Measurements from ENCODE around the gene PROX2.

PROX2 gene

GRCh38 chr14:74907744-74908143 is 31.8 kb upstream of the PROX2 start:
- Histone ChIP-seq H3K36me3 (ENCODE audit: insufficient read depth, low read length) (peaks cover 29% of the 10 kb centered on the region), H3K27me3 (ENCODE audit: insufficient read depth, low read length, poor library complexity) (no peaks in the 10 kb centered on the region), H3K9me3 (ENCODE audit: insufficient read depth, low read length, severe bottlenecking) (no peaks in the 10 kb centered on the region), H3K79me2 (ENCODE audit: insufficient read depth, low read length) (no peaks in the 10 kb centered on the region), H3K4me2 (ENCODE audit: insufficient read depth, low read length) (no peak overlapping the region), H4K20me1 (ENCODE audit: insufficient read depth, low read length) (peaks cover 4% of the 10 kb centered on the region; the same call in 1 of the 2 replicates), H3K9ac (ENCODE audit: low read depth, low read length) (no peak overlapping the region), H3K4me3 (ENCODE audit: low read depth in 1 of 2, low read length in 2 of 2) (no peak overlapping the region), H3K27ac (ENCODE audit: low read length) (no peak overlapping the region), H2AFZ (ENCODE audit: low read depth, low read length) (no peak overlapping the region), H3K4me1 (ENCODE audit: insufficient read depth, low read length) (no peaks in the 10 kb centered on the region)
- TF ChIP-seq EZH2 (IDR thresholded peaks at IDR 0.05; ENCODE audit: borderline replicate concordance, low read depth, low read length, severe bottlenecking) (no peak), CTCF (IDR thresholded peaks at IDR 0.05; ENCODE audit: borderline replicate concordance, extremely low read depth, low read length, poor library complexity, severe bottlenecking) (no peak)
- DNase-seq (no peak), ATAC-seq (ENCODE audit: insufficient read depth, low read depth) (no peak)

GRCh38 chr14:74906925-74907521 is 31.1 kb upstream of the PROX2 start:
- Histone ChIP-seq H3K36me3 (ENCODE audit: insufficient read depth, low read length) (peaks cover 36% of the 10 kb centered on the region), H3K79me2 (ENCODE audit: insufficient read depth, low read length) (no peaks in the 10 kb centered on the region), H3K9me3 (ENCODE audit: insufficient read depth, low read length, severe bottlenecking) (no peaks in the 10 kb centered on the region), H3K27me3 (ENCODE audit: insufficient read depth, low read length, poor library complexity) (no peaks in the 10 kb centered on the region), H3K27ac (ENCODE audit: low read length) (no peak overlapping the region), H3K4me1 (ENCODE audit: insufficient read depth, low read length) (no peaks in the 10 kb centered on the region), H3K4me3 (ENCODE audit: low read depth in 1 of 2, low read length in 2 of 2) (no peak overlapping the region), H2AFZ (ENCODE audit: low read depth, low read length) (no peak overlapping the region), H4K20me1 (ENCODE audit: insufficient read depth, low read length) (peaks cover 4% of the 10 kb centered on the region; the same call in 1 of the 2 replicates), H3K9ac (ENCODE audit: low read depth, low read length) (no peak overlapping the region), H3K4me2 (ENCODE audit: insufficient read depth, low read length) (no peak overlapping the region)
- TF ChIP-seq CTCF (IDR thresholded peaks at IDR 0.05; ENCODE audit: borderline replicate concordance, extremely low read depth, low read length, poor library complexity, severe bottlenecking) (no peak), EZH2 (IDR thresholded peaks at IDR 0.05; ENCODE audit: borderline replicate concordance, low read depth, low read length, severe bottlenecking) (no peak)
- DNase-seq (no peak), ATAC-seq (ENCODE audit: insufficient read depth, low read depth) (no peak)

GRCh38 chr14:74905595-74906142 is 29.7 kb upstream of the PROX2 start:
- no peak overlapping the region for H2AFZ ChIP-seq (ENCODE audit: low read depth, low read length)
- peaks cover 4% of the 10 kb centered on the region; the same call in 1 of the 2 replicates for H4K20me1 ChIP-seq (ENCODE audit: insufficient read depth, low read length)
- H3K9me3 ChIP-seq (ENCODE audit: insufficient read depth, low read length, severe bottlenecking) = no peaks in the 10 kb centered on the region
- H3K4me1 ChIP-seq (ENCODE audit: insufficient read depth, low read length) = no peaks in the 10 kb centered on the region
- TF ChIP-seq EZH2 (IDR thresholded peaks at IDR 0.05; ENCODE audit: borderline replicate concordance, low read depth, low read length, severe bottlenecking) = no peak
- TF ChIP-seq CTCF (IDR thresholded peaks at IDR 0.05; ENCODE audit: borderline replicate concordance, extremely low read depth, low read length, poor library complexity, severe bottlenecking) = peak; percentile 97
- peak; percentile 77 for ATAC-seq (ENCODE audit: insufficient read depth, low read depth)
- H3K9ac ChIP-seq (ENCODE audit: low read depth, low read length) = no peak overlapping the region
- no peaks in the 10 kb centered on the region for H3K79me2 ChIP-seq (ENCODE audit: insufficient read depth, low read length)
- H3K27me3 ChIP-seq (ENCODE audit: insufficient read depth, low read length, poor library complexity) = no peaks in the 10 kb centered on the region
- H3K4me2 ChIP-seq (ENCODE audit: insufficient read depth, low read length) = no peak overlapping the region
- H3K36me3 ChIP-seq (ENCODE audit: insufficient read depth, low read length) = peaks cover 50% of the 10 kb centered on the region
- no peak overlapping the region; the same call in 1 of the 2 replicates for H3K27ac ChIP-seq (ENCODE audit: low read length)
- no peak overlapping the region for H3K4me3 ChIP-seq (ENCODE audit: low read depth in 1 of 2, low read length in 2 of 2)
- peak; percentile 74 for DNase-seq
